HEK293 (cell line): ENCODE data around the gene USF1.

Experiments used
- BCL11B ChIP-seq: fragments of 450-650 bp; formaldehyde crosslinking; IDR thresholded peaks from 2 replicates; pipeline ENCODE4 v1.5.1; 2016; ENCODE audit warnings: low read depth, missing biosample characterization, missing genetic modification characterization
- YY1 ChIP-seq: fragments of 450-650 bp; formaldehyde crosslinking; IDR thresholded peaks from 2 replicates; pipeline ENCODE4 v1.5.1; 2018; ENCODE audit warnings: missing biosample characterization, missing genetic modification characterization
- ZNF140 ChIP-seq: fragments of 450-650 bp; formaldehyde crosslinking; IDR thresholded peaks from 2 replicates; pipeline ENCODE4 v1.5.1; 2016; ENCODE audit warnings: missing biosample characterization, missing genetic modification characterization
- ZNF174 ChIP-seq: fragments of 450-650 bp; formaldehyde crosslinking; IDR thresholded peaks from 2 replicates; pipeline ENCODE4 v1.5.0; 2017; ENCODE audit warnings: missing biosample characterization, mild to moderate bottlenecking, missing genetic modification characterization
- ZNF211 ChIP-seq: fragments of 450-650 bp; formaldehyde crosslinking; IDR thresholded peaks from 2 replicates; pipeline ENCODE4 v1.5.1; 2016; ENCODE audit warnings: low read depth, missing biosample characterization, missing genetic modification characterization
- ZNF473 ChIP-seq: fragments of 450-650 bp; formaldehyde crosslinking; IDR thresholded peaks from 2 replicates; pipeline ENCODE4 v1.5.1; 2017; ENCODE audit warnings: missing biosample characterization, missing genetic modification characterization
- ZNF510 ChIP-seq: fragments of 450-650 bp; formaldehyde crosslinking; IDR thresholded peaks from 2 replicates; pipeline ENCODE4 v1.5.1; 2018; ENCODE audit warnings: mild to moderate bottlenecking, missing genetic modification characterization, missing biosample characterization; ENCODE audit not compliant: insufficient replicate concordance
- TF ChIP-seq, protein P1 (sequence below): fragments of 450-650 bp; formaldehyde crosslinking; IDR thresholded peaks from 2 replicates; pipeline ENCODE4 v1.5.1; 2016; ENCODE audit warnings: missing biosample characterization, missing genetic modification characterization
- TF ChIP-seq, protein P2 (sequence below): fragments of 450-650 bp; formaldehyde crosslinking; IDR thresholded peaks from 2 replicates; pipeline ENCODE4 v1.5.1; 2016; ENCODE audit warnings: missing biosample characterization, missing genetic modification characterization

DNA sequence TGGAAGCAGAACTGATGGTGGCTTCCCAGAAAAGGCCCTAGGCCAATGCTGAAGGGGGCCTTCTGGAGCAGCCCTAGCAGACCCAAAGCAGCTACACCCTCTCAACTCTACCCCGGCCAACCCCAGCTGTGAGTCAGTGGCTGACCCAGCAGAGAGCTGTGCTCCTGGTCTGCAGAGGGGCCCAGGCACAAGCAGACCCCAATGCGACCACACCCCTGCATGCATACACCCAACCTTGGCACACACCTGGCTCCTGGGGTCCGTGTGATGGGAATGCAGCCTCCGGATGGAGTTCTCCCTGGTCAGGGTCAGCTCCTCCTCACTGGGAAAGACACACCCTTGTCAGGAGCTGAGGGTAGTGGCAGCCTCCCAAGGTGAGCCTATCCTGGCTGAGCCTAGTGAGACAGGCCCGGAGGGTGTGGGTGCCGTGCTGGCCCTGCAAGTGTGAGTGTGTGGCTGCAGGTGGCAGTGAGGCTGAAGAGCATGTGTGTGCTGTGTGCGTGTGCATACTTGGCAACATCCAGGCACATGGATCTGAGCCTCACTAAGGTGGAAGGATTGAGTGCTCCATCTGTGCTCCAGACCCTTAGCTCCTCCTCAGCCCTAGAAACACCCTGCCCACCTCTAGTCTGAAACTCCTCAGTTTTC is 27.8 kb upstream of the USF1 start:
- no peak for TF ChIP-seq ZNF510 (tag by site-specific recombination)
- TF ChIP-seq, protein P1, sequence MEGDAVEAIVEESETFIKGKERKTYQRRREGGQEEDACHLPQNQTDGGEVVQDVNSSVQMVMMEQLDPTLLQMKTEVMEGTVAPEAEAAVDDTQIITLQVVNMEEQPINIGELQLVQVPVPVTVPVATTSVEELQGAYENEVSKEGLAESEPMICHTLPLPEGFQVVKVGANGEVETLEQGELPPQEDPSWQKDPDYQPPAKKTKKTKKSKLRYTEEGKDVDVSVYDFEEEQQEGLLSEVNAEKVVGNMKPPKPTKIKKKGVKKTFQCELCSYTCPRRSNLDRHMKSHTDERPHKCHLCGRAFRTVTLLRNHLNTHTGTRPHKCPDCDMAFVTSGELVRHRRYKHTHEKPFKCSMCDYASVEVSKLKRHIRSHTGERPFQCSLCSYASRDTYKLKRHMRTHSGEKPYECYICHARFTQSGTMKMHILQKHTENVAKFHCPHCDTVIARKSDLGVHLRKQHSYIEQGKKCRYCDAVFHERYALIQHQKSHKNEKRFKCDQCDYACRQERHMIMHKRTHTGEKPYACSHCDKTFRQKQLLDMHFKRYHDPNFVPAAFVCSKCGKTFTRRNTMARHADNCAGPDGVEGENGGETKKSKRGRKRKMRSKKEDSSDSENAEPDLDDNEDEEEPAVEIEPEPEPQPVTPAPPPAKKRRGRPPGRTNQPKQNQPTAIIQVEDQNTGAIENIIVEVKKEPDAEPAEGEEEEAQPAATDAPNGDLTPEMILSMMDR (tag by site-specific recombination) = peak; percentile 63
- TF ChIP-seq ZNF174 (tag by site-specific recombination) = no peak
- TF ChIP-seq YY1 = no peak
- no peak for TF ChIP-seq ZNF211 (tag by site-specific recombination)
- no peak for TF ChIP-seq BCL11B (tag by site-specific recombination)
- TF ChIP-seq, protein P2, sequence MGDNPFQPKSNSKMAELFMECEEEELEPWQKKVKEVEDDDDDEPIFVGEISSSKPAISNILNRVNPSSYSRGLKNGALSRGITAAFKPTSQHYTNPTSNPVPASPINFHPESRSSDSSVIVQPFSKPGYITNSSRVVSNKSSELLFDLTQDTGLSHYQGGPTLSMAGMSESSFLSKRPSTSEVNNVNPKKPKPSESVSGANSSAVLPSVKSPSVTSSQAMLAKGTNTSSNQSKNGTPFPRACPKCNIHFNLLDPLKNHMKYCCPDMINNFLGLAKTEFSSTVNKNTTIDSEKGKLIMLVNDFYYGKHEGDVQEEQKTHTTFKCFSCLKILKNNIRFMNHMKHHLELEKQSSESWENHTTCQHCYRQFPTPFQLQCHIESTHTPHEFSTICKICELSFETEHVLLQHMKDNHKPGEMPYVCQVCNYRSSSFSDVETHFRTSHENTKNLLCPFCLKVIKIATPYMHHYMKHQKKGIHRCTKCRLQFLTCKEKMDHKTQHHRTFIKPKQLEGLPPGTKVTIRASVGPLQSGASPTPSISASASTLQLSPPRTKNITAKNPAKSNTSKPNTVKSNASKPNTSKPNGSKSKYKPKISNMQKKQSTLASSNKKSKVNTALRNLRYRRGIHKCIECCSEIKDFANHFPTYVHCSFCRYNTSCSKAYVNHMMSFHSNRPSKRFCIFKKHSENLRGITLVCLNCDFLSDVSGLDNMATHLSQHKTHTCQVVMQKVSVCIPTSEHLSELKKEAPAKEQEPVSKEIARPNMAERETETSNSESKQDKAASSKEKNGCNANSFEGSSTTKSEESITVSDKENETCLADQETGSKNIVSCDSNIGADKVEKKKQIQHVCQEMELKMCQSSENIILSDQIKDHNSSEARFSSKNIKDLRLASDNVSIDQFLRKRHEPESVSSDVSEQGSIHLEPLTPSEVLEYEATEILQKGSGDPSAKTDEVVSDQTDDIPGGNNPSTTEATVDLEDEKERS = no peak
- no peak for TF ChIP-seq ZNF473 (tag by site-specific recombination)
- TF ChIP-seq ZNF140 (tag by site-specific recombination) = no peak
